Prostate gland (tissue), 2 donors: Measurements from ENCODE around the gene IGF1R. TPM values are rescaled to one million over a fixed set of nuclear protein-coding genes. Genes with fewer than 3 reads are reported as not detected.

Experiments
- DNase-seq: peaks from one replicate; pipeline ENCODE4 v3.0.0-alpha.2; 2019; ENCODE audit warnings: low spot score
- H3K27ac ChIP-seq, 2 donors: fragments of 200-600 bp; sonication (generic); 2 replicates each; pipeline ENCODE4 v1.5.1; 2017 to 2019
- H3K27me3 ChIP-seq: fragments of 200-600 bp; sonication (generic); replicated peaks from 2 replicates; pipeline ENCODE4 v1.5.1; 2019; ENCODE audit not compliant: insufficient read depth
- H3K36me3 ChIP-seq, 2 donors: fragments of 200-600 bp; sonication (generic); 1 replicate in 1 of 2; 2 replicates in 1 of 2; pipeline versions ENCODE4 v1.5.1 to v1.8.1; 2017 to 2019
- H3K4me1 ChIP-seq: fragments of 200-600 bp; sonication (generic); replicated peaks from 2 replicates; pipeline ENCODE4 v1.5.1; 2019
- H3K4me3 ChIP-seq, 2 donors: fragments of 200-600 bp; sonication (generic); 2 replicates each; pipeline ENCODE4 v1.5.1; 2017 to 2019
- H3K9me3 ChIP-seq: fragments of 200-600 bp; sonication (generic); 2 replicates; pipeline ENCODE4 v1.5.1; 2017
- POLR2A ChIP-seq: fragments of 450-650 bp; IDR thresholded peaks from one replicate; pipeline ENCODE4 v1.6.1; 2016; ENCODE audit warnings: antibody characterized with exemption, mild to moderate bottlenecking
- POLR2AphosphoS5 ChIP-seq: sonication (generic); formaldehyde crosslinking; IDR thresholded peaks from one replicate; pipeline ENCODE4 v1.6.1; 2017; ENCODE audit warnings: antibody characterized with exemption
- WGBS: methylation state at CpG from one replicate; pipeline ENCODE4 v1.1.5; 2018; 5-methylcytosine and 5-hydroxymethylcytosine counted together
- intact Hi-C: fragments of 100-400 bp; cut with DNase I; formaldehyde crosslinking; loops from one replicate; pipeline ENCODE4 v1.14.2; 2022
- total RNA-seq, 2 donors: library from RNA; depleted of rRNA; stranded (reverse); fragments of >200 nt; gene quantifications; one replicate each; pipeline ENCODE4 v1.1.0, GENCODE V29; 2016
- TF ChIP-seq, protein P1 (sequence below), 4 experiments: fragments of 200-600 bp in 2 of 4; fragments of 450-650 bp in 2 of 4; sonication (generic) in 2 of 4; IDR thresholded peaks; 1 replicate in 3 of 4; 2 replicates in 1 of 4; pipeline ENCODE4 v1.5.1; 2016 to 2019; ENCODE audit warnings: antibody characterized with exemption in 4 of 4, mild to moderate bottlenecking in 2 of 4, moderate library complexity in 2 of 4

IGF1R gene
- total RNA-seq, 2 donors from 2014 or later = 190 to 216 TPM

DNA sequence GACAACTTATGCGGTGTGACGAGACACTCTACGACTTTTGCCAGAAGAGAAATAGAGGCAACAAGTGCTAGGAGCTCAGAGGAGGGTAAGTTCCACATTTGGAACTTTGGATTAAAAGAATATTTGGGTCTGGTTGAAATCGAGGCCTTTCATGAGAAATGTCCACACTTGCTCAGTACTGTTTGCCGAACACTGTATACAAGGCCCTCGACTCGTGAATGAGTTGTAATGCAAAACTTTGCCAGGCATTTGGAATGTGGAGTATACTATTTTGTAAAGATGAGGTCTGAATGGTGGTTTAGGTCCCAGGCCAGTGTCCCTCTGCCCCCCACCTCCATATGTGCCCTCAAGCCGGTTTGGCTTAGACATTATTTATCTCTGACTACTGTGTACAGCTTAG, 73.9 kb downstream of the IGF1R start:
- TF ChIP-seq POLR2A (no peak), POLR2AphosphoS5 (no peak)
- TF ChIP-seq, protein P1, sequence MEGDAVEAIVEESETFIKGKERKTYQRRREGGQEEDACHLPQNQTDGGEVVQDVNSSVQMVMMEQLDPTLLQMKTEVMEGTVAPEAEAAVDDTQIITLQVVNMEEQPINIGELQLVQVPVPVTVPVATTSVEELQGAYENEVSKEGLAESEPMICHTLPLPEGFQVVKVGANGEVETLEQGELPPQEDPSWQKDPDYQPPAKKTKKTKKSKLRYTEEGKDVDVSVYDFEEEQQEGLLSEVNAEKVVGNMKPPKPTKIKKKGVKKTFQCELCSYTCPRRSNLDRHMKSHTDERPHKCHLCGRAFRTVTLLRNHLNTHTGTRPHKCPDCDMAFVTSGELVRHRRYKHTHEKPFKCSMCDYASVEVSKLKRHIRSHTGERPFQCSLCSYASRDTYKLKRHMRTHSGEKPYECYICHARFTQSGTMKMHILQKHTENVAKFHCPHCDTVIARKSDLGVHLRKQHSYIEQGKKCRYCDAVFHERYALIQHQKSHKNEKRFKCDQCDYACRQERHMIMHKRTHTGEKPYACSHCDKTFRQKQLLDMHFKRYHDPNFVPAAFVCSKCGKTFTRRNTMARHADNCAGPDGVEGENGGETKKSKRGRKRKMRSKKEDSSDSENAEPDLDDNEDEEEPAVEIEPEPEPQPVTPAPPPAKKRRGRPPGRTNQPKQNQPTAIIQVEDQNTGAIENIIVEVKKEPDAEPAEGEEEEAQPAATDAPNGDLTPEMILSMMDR (IDR thresholded peaks at IDR 0.05) = no peak
- WGBS = 73% methylated on average over 8 of the region's 8 CpGs
- Histone ChIP-seq H3K27me3 (no peaks in the 10 kb centered on the region), H3K4me3 (no peak overlapping the region), H3K9me3 (no peaks in the 10 kb centered on the region), H3K36me3 (no peaks in the 10 kb centered on the region), H3K27ac (no peak overlapping the region), H3K4me1 (peaks cover 6% of the 10 kb centered on the region)
- DNase-seq = no peak
- intact Hi-C loops = loop anchor here (10.0 kb wide), 1 partner anchor 57 kb away; no protein-coding TSS in a partner anchor

DNA sequence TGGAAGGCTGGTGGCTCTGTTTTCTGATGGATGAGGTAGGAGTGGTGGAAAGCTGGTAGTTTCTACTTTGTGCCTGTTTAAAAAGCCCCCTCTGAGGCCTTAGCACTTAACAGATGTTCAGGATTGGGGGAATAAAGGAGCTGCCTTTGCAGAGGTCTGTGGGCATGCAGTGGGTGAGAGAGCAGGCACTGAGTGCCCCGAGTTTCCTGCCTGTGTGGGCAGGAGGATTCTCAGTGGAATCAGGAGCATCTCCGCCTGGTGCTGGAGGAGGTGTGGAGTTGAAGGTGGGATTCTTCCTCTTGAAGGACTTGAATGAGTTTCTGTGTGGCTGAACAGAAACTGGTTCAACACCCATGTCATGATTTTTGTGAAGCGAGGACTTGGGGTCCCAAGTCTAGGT, 74.3 kb downstream of the IGF1R start:
- no peak overlapping the region for H3K4me3 ChIP-seq
- DNase-seq = no peak
- intact Hi-C loops = loop anchor here (10.0 kb wide), 1 partner anchor 58 kb away; no protein-coding TSS in a partner anchor
- H3K36me3 ChIP-seq = no peaks in the 10 kb centered on the region
- no peaks in the 10 kb centered on the region for H3K9me3 ChIP-seq
- 83% methylated on average over 3 of the region's 3 CpGs for WGBS
- no peaks in the 10 kb centered on the region for H3K27me3 ChIP-seq
- H3K4me1 ChIP-seq = peaks cover 8% of the 10 kb centered on the region
- no peak overlapping the region for H3K27ac ChIP-seq
- TF ChIP-seq POLR2A (no peak), POLR2AphosphoS5 (no peak)
- TF ChIP-seq, protein P1 (IDR thresholded peaks at IDR 0.05) = no peak

DNA sequence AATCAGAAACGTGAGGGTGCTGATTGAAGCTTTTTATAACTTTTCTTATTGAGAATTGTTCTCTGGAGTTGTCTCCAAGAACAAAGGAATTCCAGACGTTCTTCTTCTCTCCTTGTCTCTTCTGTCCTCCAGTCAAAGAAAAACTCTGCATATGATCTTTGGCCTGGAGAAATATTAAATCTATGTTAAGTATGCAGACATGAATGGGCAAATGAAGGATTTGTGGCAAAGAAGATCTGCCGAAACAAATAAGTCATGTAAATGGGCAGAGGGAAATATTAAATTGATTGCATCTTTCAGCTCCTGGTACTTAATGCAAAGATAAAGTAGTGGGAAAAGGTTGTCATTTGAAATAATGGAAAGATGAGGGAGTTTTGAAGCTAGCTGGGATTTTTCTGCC, 74.9 kb downstream of the IGF1R start:
- DNase-seq = no peak
- Histone ChIP-seq H3K36me3 (no peaks in the 10 kb centered on the region), H3K4me3 (no peak overlapping the region), H3K27me3 (no peaks in the 10 kb centered on the region), H3K4me1 (peaks cover 12% of the 10 kb centered on the region), H3K27ac (no peak overlapping the region), H3K9me3 (no peaks in the 10 kb centered on the region)
- no peak for TF ChIP-seq POLR2A
- TF ChIP-seq, protein P1 (IDR thresholded peaks at IDR 0.05) = no peak
- TF ChIP-seq POLR2AphosphoS5 = no peak
- intact Hi-C loops = loop anchor here (10.0 kb wide), 1 partner anchor 58 kb away; no protein-coding TSS in a partner anchor
- WGBS = 44% methylated on average over 3 of the region's 3 CpGs

DNA sequence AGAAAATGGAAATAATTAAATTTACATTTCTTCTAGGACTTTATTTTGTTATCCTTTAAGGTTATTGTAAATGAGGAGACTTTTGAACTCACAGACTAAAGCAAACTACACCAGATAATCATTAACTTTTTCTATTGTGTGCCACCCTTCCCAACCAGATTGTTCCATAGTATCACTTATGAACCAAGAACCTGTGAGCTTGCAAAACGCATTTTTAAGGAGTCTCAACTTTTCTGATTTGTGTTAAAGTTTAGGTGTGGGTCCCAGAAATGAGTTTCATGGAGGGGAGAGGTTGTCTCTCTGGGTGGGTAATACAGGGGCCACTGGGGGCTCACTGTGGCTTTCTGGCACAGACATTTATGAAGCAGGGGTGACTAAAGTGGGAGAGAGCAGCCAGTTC, 75.7 kb downstream of the IGF1R start:
- no peak overlapping the region for H3K4me3 ChIP-seq
- H3K27me3 ChIP-seq = no peaks in the 10 kb centered on the region
- DNase-seq = no peak
- no peaks in the 10 kb centered on the region for H3K9me3 ChIP-seq
- H3K36me3 ChIP-seq = no peaks in the 10 kb centered on the region
- peaks cover 19% of the 10 kb centered on the region for H3K4me1 ChIP-seq
- H3K27ac ChIP-seq = no peak overlapping the region
- 64% methylated on average over 1 of the region's 1 CpG for WGBS
- TF ChIP-seq, protein P1 (IDR thresholded peaks at IDR 0.05) = no peak
- no peak for TF ChIP-seq POLR2A
- no peak for TF ChIP-seq POLR2AphosphoS5
- intact Hi-C loops = loop anchor here (10.0 kb wide), 1 partner anchor 59 kb away; no protein-coding TSS in a partner anchor

DNA sequence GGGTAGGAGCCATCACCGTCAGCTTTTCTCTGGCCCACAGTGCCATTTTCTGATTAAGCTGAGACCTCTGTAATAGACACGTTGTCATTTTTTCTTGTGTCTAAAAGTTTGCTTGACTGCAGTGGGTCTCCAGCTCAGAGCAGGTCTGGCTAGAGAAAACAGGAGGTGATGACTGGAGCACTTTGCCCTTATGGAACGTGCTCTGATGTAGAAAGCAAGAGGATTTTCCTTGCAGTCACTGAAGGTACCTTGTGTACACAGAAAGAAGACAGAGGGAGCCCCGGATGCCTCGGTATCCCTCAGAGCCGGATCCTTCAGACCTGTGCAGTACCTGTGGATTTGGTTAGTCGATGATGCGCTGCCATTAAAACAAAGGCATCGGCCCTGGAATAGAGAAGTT, 76.2 kb downstream of the IGF1R start:
- H3K36me3 ChIP-seq = no peaks in the 10 kb centered on the region
- no peaks in the 10 kb centered on the region for H3K27me3 ChIP-seq
- no peaks in the 10 kb centered on the region for H3K9me3 ChIP-seq
- no peak for DNase-seq
- no peak overlapping the region for H3K4me3 ChIP-seq
- no peak for TF ChIP-seq POLR2AphosphoS5
- TF ChIP-seq POLR2A = no peak
- TF ChIP-seq, protein P1 (IDR thresholded peaks at IDR 0.05) = no peak
- intact Hi-C loops = loop anchor here (10.0 kb wide), 1 partner anchor 60 kb away; no protein-coding TSS in a partner anchor
- H3K4me1 ChIP-seq = peaks cover 24% of the 10 kb centered on the region
- no peak overlapping the region for H3K27ac ChIP-seq
- 85% methylated on average over 9 of the region's 9 CpGs for WGBS
